B cell (primary cell): ENCODE measurements around the gene APOBEC3C. TPM values are rescaled to one million over a fixed set of nuclear protein-coding genes. Genes with fewer than 3 reads are reported as not detected.
A peak's percentile ranks its signal among the peaks of the same experiment; 100 is the strongest.
"Not testable (repeated sequence)": the region's sequence is repeated elsewhere in the genome, so short reads cannot be mapped to it uniquely, and the experiment has no call there.

Source experiments
- ATAC-seq: fragments of 200-7000 bp; cut with Tn5 transposase; one replicate; pipeline ENCODE4 v1.10.0; 2021; ENCODE audit warnings: low read depth, mild to moderate bottlenecking, moderate number of reproducible peaks, moderate library complexity
- CTCF ChIA-PET: fragments of 350-600 bp; sonication (Branson Sonifier 250); formaldehyde crosslinking; loops from one replicate; lab custom pipeline; 2021; ENCODE audit warnings: antibody characterized with exemption, inconsistent platforms; lab: Charles Lee
- POLR2A ChIA-PET: fragments of 350-600 bp; sonication (Branson Sonifier 250); formaldehyde crosslinking; loops from one replicate; lab custom pipeline; 2021; ENCODE audit warnings: antibody characterized with exemption; lab: Charles Lee
- DNase-seq: peaks from one replicate; pipeline ENCODE4 v3.0.0; 2013
- H2AFZ ChIP-seq: 2 replicates; pipeline ENCODE4 v1.6.1; 2012; ENCODE audit warnings: mild to moderate bottlenecking, low read depth, low read length; ENCODE audit not compliant: insufficient read depth, poor library complexity, severe bottlenecking
- H3K27ac ChIP-seq, 2 donors: 1 replicate in 1 of 2; 2 replicates in 1 of 2; pipeline ENCODE4 v1.5.1; 2012 to 2013; ENCODE audit warnings: low read length in 2 of 2, mild to moderate bottlenecking in 2 of 2, moderate library complexity in 1 of 2
- H3K27me3 ChIP-seq, 4 experiments: fragments of 200-600 bp in 1 of 4; sonication (generic) in 1 of 4; replicated peaks in 1 of 4; 1 replicate in 2 of 4; 2 replicates in 2 of 4; pipeline versions ENCODE4 v1.6.1 to v1.7.0; 2013 to 2016; ENCODE audit warnings: low read length in 3 of 4, mild to moderate bottlenecking in 2 of 4, mixed read lengths in 1 of 4, moderate library complexity in 1 of 4; ENCODE audit not compliant: insufficient read depth in 4 of 4, control insufficient read depth in 3 of 4; ENCODE audit errors: control extremely low read depth in 1 of 4
- H3K36me3 ChIP-seq, 2 experiments: replicated peaks in 1 of 2; 1 replicate in 1 of 2; 2 replicates in 1 of 2; pipeline versions ENCODE4 v1.6.1 to v1.7.1; 2013; ENCODE audit warnings: low read length in 1 of 2; ENCODE audit not compliant: insufficient read depth in 2 of 2, control insufficient read depth in 1 of 2; ENCODE audit errors: control extremely low read depth in 1 of 2, extremely low read depth in 1 of 2
- H3K4me1 ChIP-seq, 2 donors: fragments of 200-600 bp in 1 of 2; sonication (generic) in 1 of 2; 1 replicate in 1 of 2; 2 replicates in 1 of 2; pipeline versions ENCODE4 v1.5.1 to v1.6.1; 2013 to 2017; ENCODE audit warnings: low read length in 2 of 2; ENCODE audit not compliant: control insufficient read depth in 2 of 2, insufficient read depth in 2 of 2
- H3K4me2 ChIP-seq: replicated peaks from 2 replicates; pipeline ENCODE3; 2012; ENCODE audit warnings: mild to moderate bottlenecking, low read depth, low read length; ENCODE audit not compliant: poor library complexity, severe bottlenecking
- H3K4me3 ChIP-seq, 5 experiments: fragments of 200-600 bp in 1 of 5; sonication (generic) in 1 of 5; 1 replicate in 3 of 5; 2 replicates in 2 of 5; pipeline versions ENCODE4 v1.5.1 to v1.7.0; 2011 to 2016; ENCODE audit warnings: low read length in 4 of 5, mild to moderate bottlenecking in 4 of 5, low read depth in 2 of 5, control low read depth in 1 of 5, moderate library complexity in 1 of 5; ENCODE audit not compliant: insufficient read depth in 1 of 5; ENCODE audit errors: control extremely low read depth in 1 of 5, extremely low read depth in 1 of 5
- H3K79me2 ChIP-seq: fragments of 200-600 bp; sonication (generic); one replicate; pipeline ENCODE4 v1.6.0; 2016; ENCODE audit warnings: low read length; ENCODE audit not compliant: control insufficient read depth, insufficient read depth
- H3K9ac ChIP-seq: fragments of 200-600 bp; sonication (generic); 2 replicates; pipeline ENCODE4 v1.6.1; 2017; ENCODE audit warnings: mild to moderate bottlenecking, low read length, moderate library complexity
- H3K9me3 ChIP-seq, 3 donors: one replicate each; pipeline versions ENCODE4 v1.6.1 to v1.7.1; 2013; ENCODE audit warnings: low read length in 2 of 3; ENCODE audit not compliant: control insufficient read depth in 2 of 3, insufficient read depth in 1 of 3; ENCODE audit errors: control extremely low read depth in 1 of 3
- H4K20me1 ChIP-seq: 2 replicates; pipeline ENCODE4 v1.6.0; 2012; ENCODE audit warnings: mild to moderate bottlenecking, low read length; ENCODE audit not compliant: insufficient read depth, control insufficient read depth, poor library complexity, severe bottlenecking
- H3K27ac Mint-ChIP-seq: one replicate; pipeline ENCODE4 v1.8.0; 2021; ENCODE audit warnings: mixed read lengths
- H3K27me3 Mint-ChIP-seq: one replicate; pipeline ENCODE4 v1.8.0; 2021; ENCODE audit warnings: mixed read lengths
- H3K4me1 Mint-ChIP-seq: one replicate; pipeline ENCODE4 v1.8.0; 2021; ENCODE audit warnings: mixed read lengths
- H3K4me3 Mint-ChIP-seq: one replicate; pipeline ENCODE4 v1.8.0; 2021; ENCODE audit warnings: mixed read lengths
- H3K9me3 Mint-ChIP-seq: one replicate; pipeline ENCODE4 v1.8.0; 2022; ENCODE audit warnings: mixed read lengths; ENCODE audit not compliant: insufficient read depth
- EZH2 ChIP-seq: IDR thresholded peaks from 2 replicates; pipeline ENCODE4 v1.6.1; 2012; ENCODE audit warnings: borderline replicate concordance, low read depth, mild to moderate bottlenecking, moderate library complexity, low read length; ENCODE audit not compliant: insufficient read depth, poor library complexity, severe bottlenecking
- WGBS: methylation state at CpG from one replicate; pipeline ENCODE4 v1.1.5; 2013; ENCODE audit warnings: missing lambda C conversion rate; ENCODE audit not compliant: insufficient coverage; 5-methylcytosine and 5-hydroxymethylcytosine counted together
- intact Hi-C: fragments of 100-400 bp; cut with micrococcal nuclease; formaldehyde crosslinking; loops from one replicate; pipeline ENCODE4 v1.10.0; 2022
- polyA plus RNA-seq: library from polyadenylated mRNA; depleted of rRNA; stranded (reverse); fragments of >200 nt; gene quantifications from 2 replicates; pipeline ENCODE4 v1.2.3, GENCODE V29; 2012
- total RNA-seq, 2 donors: library from RNA; stranded (reverse); fragments of 120-200 nt in 1 of 2; gene quantifications; 1 replicate in 1 of 2; 2 replicates in 1 of 2; pipeline versions ENCODE4 v1.2.3 to v1.2.4, GENCODE V29; 2013 to 2022
- TF ChIP-seq, protein P1 (sequence below): fragments of 200-600 bp; IDR thresholded peaks from one replicate; pipeline ENCODE4 v1.8.0; 2022; ENCODE audit warnings: antibody characterized with exemption, mild to moderate bottlenecking

Gene APOBEC3C
- total and polyA plus RNA-seq, 2 donors (not counting 1 experiment from before 2014, with no cell fraction given), result 45.5 to 107 TPM

DNA sequence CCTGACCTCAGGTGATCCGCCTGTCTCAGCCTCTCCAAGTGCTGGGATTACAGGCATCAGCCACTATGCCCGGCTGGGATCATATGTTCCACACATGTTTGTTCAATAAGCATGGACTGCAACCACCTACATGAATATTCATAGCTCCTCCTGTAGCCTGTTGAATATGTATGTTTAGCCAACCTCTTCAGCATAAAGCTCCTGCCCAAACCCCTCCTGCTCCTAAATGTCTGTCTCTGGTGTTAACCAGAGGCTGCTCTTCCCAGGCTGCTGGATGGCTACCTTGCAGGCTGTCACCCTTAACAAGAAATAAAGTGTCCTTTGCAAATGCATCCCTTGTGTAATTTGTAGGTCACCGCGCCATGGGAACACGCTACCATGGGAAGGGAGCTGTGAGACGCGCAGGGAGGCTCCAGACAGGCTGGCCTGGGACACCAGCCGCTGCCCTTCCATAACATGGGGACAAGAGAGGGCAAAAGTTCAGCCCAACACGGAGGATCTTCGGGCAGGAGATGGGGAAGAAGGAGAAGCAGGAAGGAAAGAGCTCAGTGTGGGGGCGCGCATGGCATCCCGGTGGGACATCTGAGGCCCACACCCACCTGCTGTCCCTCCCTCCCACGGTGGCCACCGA is 6.1 kb downstream of the APOBEC3C start:
- ChIA-PET CTCF (interaction anchor here (1.0 kb wide), 1 partner anchor 24 kb away, joined by 3 read pairs; no protein-coding TSS in a partner anchor), POLR2A (interaction anchor here (0.7 kb wide), 1 partner anchor 79 kb away, joined by 4 read pairs; no protein-coding TSS in a partner anchor)
- H3K4me2 ChIP-seq, H4K20me1 ChIP-seq, intact Hi-C loops, H3K9me3 Mint-ChIP-seq, H3K27me3 ChIP-seq, H2AFZ ChIP-seq, DNase-seq, H3K9me3 ChIP-seq, H3K27me3 Mint-ChIP-seq, H3K9ac ChIP-seq, ATAC-seq: not testable (repeated sequence)
- WGBS, result 79% methylated on average over 9 of the region's 15 CpGs
- peaks cover 58% of the 10 kb centered on the region for H3K4me1 Mint-ChIP-seq
- peak overlapping the region; percentile 91 for H3K27ac Mint-ChIP-seq
- Histone ChIP-seq H3K79me2 (peaks cover 59% of the 10 kb centered on the region), H3K36me3 (peaks cover 0 to 36% of the 10 kb centered on the region in 2 experiments), H3K27ac (peak overlapping the region; percentile 41 to 64), H3K4me1 (peaks cover 20 to 56% of the 10 kb centered on the region in 2 donors), H3K4me3 (peak overlapping the region in 2 of 5 experiments; percentile 36 to 65)
- peak overlapping the region; percentile 90 for H3K4me3 Mint-ChIP-seq

DNA sequence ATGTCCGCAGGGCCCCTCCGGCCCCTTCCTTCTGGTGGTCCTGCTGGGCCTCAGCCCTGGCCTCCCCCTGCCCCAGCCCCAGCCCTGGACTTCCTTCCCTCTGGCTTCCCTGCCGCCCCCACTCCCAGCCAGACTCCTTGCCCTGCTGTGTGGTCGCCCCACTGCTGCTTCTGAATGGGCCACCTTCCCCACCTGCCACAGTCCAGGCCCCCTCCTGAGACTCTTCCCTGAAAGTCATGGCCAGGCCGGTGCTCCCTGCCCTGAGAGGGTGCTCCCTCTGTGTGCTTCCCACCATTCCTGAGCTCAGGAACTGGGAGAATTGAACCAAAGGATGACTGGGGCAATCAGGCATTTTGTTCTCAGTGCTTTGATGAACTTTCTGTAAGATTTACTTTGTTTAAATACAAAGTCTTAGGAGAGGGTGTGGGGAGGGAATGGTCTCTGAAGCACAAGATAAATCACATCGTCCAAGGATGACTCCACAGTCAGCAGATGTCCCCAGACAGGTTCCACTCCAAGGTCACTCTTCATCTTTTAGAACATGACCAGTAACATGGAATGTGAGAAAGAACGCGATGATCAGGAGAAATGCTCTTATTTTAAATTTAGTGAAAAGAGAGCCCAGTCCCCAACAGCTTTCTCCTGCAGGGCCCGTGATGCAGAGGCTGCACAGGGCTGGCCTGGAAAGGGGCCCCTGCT is 7.6 kb downstream of the APOBEC3C start:
- Mint-ChIP-seq H3K4me1 (peaks cover 57% of the 10 kb centered on the region), H3K27me3 (no peaks in the 10 kb centered on the region), H3K27ac (peak overlapping the region; percentile 92), H3K4me3 (peak overlapping the region; percentile 90), H3K9me3 (no peaks in the 10 kb centered on the region)
- H3K4me3 ChIP-seq, result peak overlapping the region; percentile 19 to 73 (median 65)
- 16% methylated on average over 6 of the region's 9 CpGs for WGBS
- peaks cover 14 to 44% of the 10 kb centered on the region in 2 donors for H3K4me1 ChIP-seq
- no peaks in the 10 kb centered on the region for H3K9me3 ChIP-seq
- H3K27ac ChIP-seq, result peak overlapping the region; percentile 69 to 81
- ChIA-PET CTCF (interaction anchor here (1.2 to 2.1 kb wide), 4 partner anchors 45 to 96 kb away, joined by 3 to 7 read pairs (median 4); no protein-coding TSS in a partner anchor), POLR2A (interaction anchor here (0.7 kb wide), 1 partner anchor 45 kb away, joined by 3 read pairs; no protein-coding TSS in a partner anchor)
- DNase-seq (no peak), ATAC-seq (no peak)
- no peak for TF ChIP-seq EZH2
- TF ChIP-seq, protein P1, sequence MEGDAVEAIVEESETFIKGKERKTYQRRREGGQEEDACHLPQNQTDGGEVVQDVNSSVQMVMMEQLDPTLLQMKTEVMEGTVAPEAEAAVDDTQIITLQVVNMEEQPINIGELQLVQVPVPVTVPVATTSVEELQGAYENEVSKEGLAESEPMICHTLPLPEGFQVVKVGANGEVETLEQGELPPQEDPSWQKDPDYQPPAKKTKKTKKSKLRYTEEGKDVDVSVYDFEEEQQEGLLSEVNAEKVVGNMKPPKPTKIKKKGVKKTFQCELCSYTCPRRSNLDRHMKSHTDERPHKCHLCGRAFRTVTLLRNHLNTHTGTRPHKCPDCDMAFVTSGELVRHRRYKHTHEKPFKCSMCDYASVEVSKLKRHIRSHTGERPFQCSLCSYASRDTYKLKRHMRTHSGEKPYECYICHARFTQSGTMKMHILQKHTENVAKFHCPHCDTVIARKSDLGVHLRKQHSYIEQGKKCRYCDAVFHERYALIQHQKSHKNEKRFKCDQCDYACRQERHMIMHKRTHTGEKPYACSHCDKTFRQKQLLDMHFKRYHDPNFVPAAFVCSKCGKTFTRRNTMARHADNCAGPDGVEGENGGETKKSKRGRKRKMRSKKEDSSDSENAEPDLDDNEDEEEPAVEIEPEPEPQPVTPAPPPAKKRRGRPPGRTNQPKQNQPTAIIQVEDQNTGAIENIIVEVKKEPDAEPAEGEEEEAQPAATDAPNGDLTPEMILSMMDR, result no peak
- H3K36me3 ChIP-seq, result peaks cover 0 to 37% of the 10 kb centered on the region in 2 experiments
- H3K4me2 ChIP-seq, result peak overlapping the region; percentile 87
- intact Hi-C loops, result no loop called here
- peaks cover 16% of the 10 kb centered on the region for H4K20me1 ChIP-seq
- peaks cover 51% of the 10 kb centered on the region for H3K79me2 ChIP-seq
- H2AFZ ChIP-seq, result peak overlapping the region; percentile 33
- peak overlapping the region; percentile 78 for H3K9ac ChIP-seq
- no peaks in the 10 kb centered on the region for H3K27me3 ChIP-seq
